ENCODE data around the gene B4GALNT1. TPM values are rescaled to one million over a fixed set of nuclear protein-coding genes. Genes with fewer than 3 reads are reported as not detected.
"Not testable (repeated sequence)": the region's sequence is repeated elsewhere in the genome, so short reads cannot be mapped to it uniquely, and the experiment has no call there.

Gene B4GALNT1
- total and polyA plus RNA-seq, 2 donors (not counting 1 experiment from before 2014, with no cell fraction given) = 1.3 to 2.3 TPM

GRCh38 chr12:57655541-57656240 lies 22.7 kb upstream of the B4GALNT1 start:
- Histone ChIP-seq H3K9me3 (ENCODE audit: control insufficient read depth, insufficient read depth, low read depth, low read length) (no peaks in the 10 kb centered on the region), H3K27ac (ENCODE audit: insufficient read depth, low read length) (no peak overlapping the region), H4K20me1 (ENCODE audit: control insufficient read depth, extremely low read depth, insufficient read depth, low read length) (no peaks in the 10 kb centered on the region), H3K79me2 (ENCODE audit: control insufficient read depth, insufficient read depth, low read length) (no peaks in the 10 kb centered on the region), H3K27me3 (ENCODE audit: control insufficient read depth, insufficient read depth, low read length) (no peaks in the 10 kb centered on the region), H3K4me1 (ENCODE audit: control insufficient read depth, extremely low read depth, insufficient read depth, low read length) (no peaks in the 10 kb centered on the region), H2AFZ (ENCODE audit: low read length) (no peak overlapping the region), H3K9ac (ENCODE audit: insufficient read depth, low read length) (no peak overlapping the region), H3K36me3 (ENCODE audit: control insufficient read depth, insufficient read depth, low read length) (no peaks in the 10 kb centered on the region), H3K4me3 (replicated peaks in 1 of 4; ENCODE audit: control extremely low read depth in 1 of 4, insufficient read depth in 1 of 4, low read depth in 3 of 4, low read length in 4 of 4) (no peak overlapping the region), H3K4me2 (ENCODE audit: extremely low read depth, insufficient read depth, low read length) (no peak overlapping the region)
- no peak for DNase-seq (ENCODE audit: low read depth in 2 of 2)
- TF ChIP-seq CTCF (conservative IDR thresholded peaks at IDR 0.05 in 1 of 2, IDR thresholded peaks at IDR 0.05 in 1 of 2; ENCODE audit: low read depth in 1 of 2, low read length in 2 of 2) (no peak), EZH2 (IDR thresholded peaks at IDR 0.05; ENCODE audit: low read length, missing control alignments) (no peak)

DNA sequence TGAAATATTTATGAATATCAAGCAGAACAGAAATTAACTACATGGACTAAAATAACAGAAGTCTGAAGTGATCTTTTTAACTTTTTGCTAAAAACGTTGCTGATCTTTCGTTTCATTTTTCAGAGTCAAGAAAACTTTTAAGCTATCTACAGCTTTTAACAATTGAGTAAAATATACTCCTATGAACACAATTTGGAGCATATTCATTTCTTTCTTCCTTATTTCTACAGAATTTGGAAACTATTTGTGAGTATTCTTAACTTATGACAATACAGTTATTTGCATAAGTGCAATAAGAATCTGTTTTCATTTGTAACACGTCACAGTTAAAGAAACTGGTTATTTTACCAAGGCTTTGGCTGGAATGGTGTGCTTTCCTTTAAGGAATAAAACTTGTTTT lies 21.0 kb upstream of the B4GALNT1 start:
- H3K4me3 ChIP-seq (replicated peaks in 1 of 4; ENCODE audit: control extremely low read depth in 1 of 4, insufficient read depth in 1 of 4, low read depth in 3 of 4, low read length in 4 of 4) = no peak overlapping the region
- H4K20me1 ChIP-seq (ENCODE audit: control insufficient read depth, extremely low read depth, insufficient read depth, low read length) = no peaks in the 10 kb centered on the region
- TF ChIP-seq CTCF (conservative IDR thresholded peaks at IDR 0.05 in 1 of 2, IDR thresholded peaks at IDR 0.05 in 1 of 2; ENCODE audit: low read depth in 1 of 2, low read length in 2 of 2) (no peak), EZH2 (IDR thresholded peaks at IDR 0.05; ENCODE audit: low read length, missing control alignments) (no peak)
- no peak overlapping the region for H3K9ac ChIP-seq (ENCODE audit: insufficient read depth, low read length)
- H3K36me3 ChIP-seq (ENCODE audit: control insufficient read depth, insufficient read depth, low read length) = no peaks in the 10 kb centered on the region
- H3K4me2 ChIP-seq (ENCODE audit: extremely low read depth, insufficient read depth, low read length) = no peak overlapping the region
- H3K9me3 ChIP-seq (ENCODE audit: control insufficient read depth, insufficient read depth, low read depth, low read length) = no peaks in the 10 kb centered on the region
- H2AFZ ChIP-seq (ENCODE audit: low read length) = no peak overlapping the region
- no peaks in the 10 kb centered on the region for H3K4me1 ChIP-seq (ENCODE audit: control insufficient read depth, extremely low read depth, insufficient read depth, low read length)
- no peaks in the 10 kb centered on the region for H3K79me2 ChIP-seq (ENCODE audit: control insufficient read depth, insufficient read depth, low read length)
- no peak for DNase-seq (ENCODE audit: low read depth in 2 of 2)
- H3K27me3 ChIP-seq (ENCODE audit: control insufficient read depth, insufficient read depth, low read length) = no peaks in the 10 kb centered on the region
- no peak overlapping the region for H3K27ac ChIP-seq (ENCODE audit: insufficient read depth, low read length)

GRCh38 chr12:57646659-57647049 lies 13.7 kb upstream of the B4GALNT1 start:
- not testable (repeated sequence) for DNase-seq (ENCODE audit: low read depth in 2 of 2); H3K4me2 ChIP-seq (ENCODE audit: extremely low read depth, insufficient read depth, low read length); H3K27ac ChIP-seq (ENCODE audit: insufficient read depth, low read length); H3K27me3 ChIP-seq (ENCODE audit: control insufficient read depth, insufficient read depth, low read length); H3K4me3 ChIP-seq (replicated peaks in 1 of 4; ENCODE audit: control extremely low read depth in 1 of 4, insufficient read depth in 1 of 4, low read depth in 3 of 4, low read length in 4 of 4); H3K36me3 ChIP-seq (ENCODE audit: control insufficient read depth, insufficient read depth, low read length); H4K20me1 ChIP-seq (ENCODE audit: control insufficient read depth, extremely low read depth, insufficient read depth, low read length); H3K9me3 ChIP-seq (ENCODE audit: control insufficient read depth, insufficient read depth, low read depth, low read length); H3K9ac ChIP-seq (ENCODE audit: insufficient read depth, low read length); H2AFZ ChIP-seq (ENCODE audit: low read length); H3K4me1 ChIP-seq (ENCODE audit: control insufficient read depth, extremely low read depth, insufficient read depth, low read length); H3K79me2 ChIP-seq (ENCODE audit: control insufficient read depth, insufficient read depth, low read length)

DNA sequence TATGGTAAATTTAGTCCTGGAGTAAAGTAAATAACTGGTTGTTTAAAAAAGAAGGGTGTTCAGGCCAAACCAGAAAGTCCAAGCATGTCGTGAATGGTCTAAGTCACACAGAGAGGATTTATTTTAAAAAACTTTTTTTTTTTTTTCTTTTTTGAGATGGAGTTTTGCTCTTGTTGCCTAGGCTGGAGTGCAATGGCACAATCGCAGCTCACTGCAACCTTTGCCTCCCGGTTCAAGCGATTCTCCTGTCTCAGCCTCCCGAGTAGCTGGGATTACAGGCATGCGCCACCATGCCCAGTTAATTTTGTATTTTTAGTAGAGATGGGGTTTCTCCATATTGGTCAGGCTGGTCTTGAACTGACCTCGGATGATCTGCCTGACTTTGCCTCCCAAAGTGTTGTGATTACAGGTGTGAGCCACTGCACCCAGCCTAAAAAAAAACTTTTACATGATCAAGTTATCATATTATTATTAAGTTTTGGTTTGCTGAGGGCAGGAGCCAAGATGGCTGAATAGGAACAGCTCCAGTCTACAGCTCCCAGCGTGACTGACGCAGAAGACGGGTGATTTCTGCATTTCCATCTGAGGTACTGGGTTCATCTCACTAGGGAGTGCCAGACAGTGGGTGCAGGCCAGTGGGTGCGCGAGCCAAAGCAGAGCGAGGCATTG lies 13.1 kb upstream of the B4GALNT1 start:
- not testable (repeated sequence) for H2AFZ ChIP-seq (ENCODE audit: low read length); H3K27ac ChIP-seq (ENCODE audit: insufficient read depth, low read length); H3K36me3 ChIP-seq (ENCODE audit: control insufficient read depth, insufficient read depth, low read length); H3K4me2 ChIP-seq (ENCODE audit: extremely low read depth, insufficient read depth, low read length); H3K27me3 ChIP-seq (ENCODE audit: control insufficient read depth, insufficient read depth, low read length); H3K4me3 ChIP-seq (replicated peaks in 1 of 4; ENCODE audit: control extremely low read depth in 1 of 4, insufficient read depth in 1 of 4, low read depth in 3 of 4, low read length in 4 of 4); H3K9ac ChIP-seq (ENCODE audit: insufficient read depth, low read length); H3K9me3 ChIP-seq (ENCODE audit: control insufficient read depth, insufficient read depth, low read depth, low read length); H4K20me1 ChIP-seq (ENCODE audit: control insufficient read depth, extremely low read depth, insufficient read depth, low read length); H3K4me1 ChIP-seq (ENCODE audit: control insufficient read depth, extremely low read depth, insufficient read depth, low read length); H3K79me2 ChIP-seq (ENCODE audit: control insufficient read depth, insufficient read depth, low read length)
- DNase-seq (ENCODE audit: low read depth in 2 of 2) = peak; percentile 30 to 36

All from fibroblast of lung (primary cell).